Right ventricle myocardium inferior (tissue), 1 donor: ENCODE data around the gene PRKCI. TPM values are rescaled to one million over a fixed set of nuclear protein-coding genes. Genes with fewer than 3 reads are reported as not detected.
"Not testable (repeated sequence)": the region's sequence is repeated elsewhere in the genome, so short reads cannot be mapped to it uniquely, and the experiment has no call there.

Source experiments
- ATAC-seq: fragments of 200-7000 bp; cut with Tn5 transposase; one replicate; pipeline ENCODE4 v1.9.1; 2020; ENCODE audit warnings: mild to moderate bottlenecking, moderate library complexity
- DNase-seq: peaks from one replicate; pipeline ENCODE4 v3.0.0; 2021; ENCODE audit errors: missing footprints
- intact Hi-C: fragments of 100-400 bp; cut with DNase I; formaldehyde crosslinking; loops from one replicate; pipeline ENCODE4 v1.11.0; 2022
- long read RNA-seq: library from polyadenylated mRNA; unstranded; transcript quantifications from one replicate; pipeline ENCODE4 v2.0.0, GENCODE V29; 2021
- total RNA-seq: library from RNA; stranded (reverse); fragmentation: NEBNext Ultra II Directional; extraction: Animal tissue kit (Norgen Biotek cat#: 25700); gene quantifications from one replicate; pipeline ENCODE4 v1.2.1, GENCODE V29; 2021
- donor health status: DM: no; HTN: yes; CAD: no; lungs with severe emphysema.

Gene PRKCI
- 17.2 TPM for total RNA-seq
- long read RNA-seq, full-length matches to known transcripts: 12 of 18 reads
- long read RNA-seq, partial matches to known transcripts: 2 of 18 reads
- long read RNA-seq, other reads (novel, unspliced or antisense): 4 of 18 reads

DNA sequence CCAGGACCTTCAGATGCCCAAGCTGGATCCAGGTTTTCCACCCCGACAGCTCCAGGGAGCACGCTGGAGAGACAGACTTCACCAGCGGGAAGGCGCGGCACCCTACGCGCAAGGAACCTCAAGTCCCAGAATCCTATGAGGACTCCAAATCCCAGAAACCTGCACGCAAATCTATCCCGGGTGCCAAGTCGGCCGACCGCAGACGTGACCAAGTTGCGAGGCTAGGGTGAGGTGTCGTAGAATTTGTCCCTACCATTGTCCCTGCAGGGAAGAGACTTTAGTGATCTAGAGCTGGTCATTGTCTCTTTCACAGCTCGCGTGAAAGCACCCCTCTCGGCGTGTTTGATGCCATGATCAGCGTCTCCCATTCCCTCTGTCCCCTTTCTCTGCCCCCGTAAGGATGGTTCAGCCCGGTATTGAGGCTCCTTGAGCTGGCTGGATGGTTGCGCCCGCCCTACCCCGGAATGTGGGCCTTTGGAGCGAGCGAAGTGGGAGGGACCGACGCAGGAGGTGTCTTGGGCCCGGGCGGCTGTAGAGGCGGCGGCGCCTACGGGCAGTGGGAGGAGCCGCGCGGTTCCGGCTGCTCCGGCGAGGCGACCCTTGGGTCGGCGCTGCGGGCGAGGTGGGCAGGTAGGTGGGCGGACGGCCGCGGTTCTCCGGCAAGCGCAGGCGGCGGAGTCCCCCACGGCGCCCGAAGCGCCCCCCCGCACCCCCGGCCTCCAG, at the start of gene PRKCI:
PRKCI (plus strand) TSS at position 501 of the 723 bp plus-strand sequence. CDS start 246 bp downstream, outside the sequence.
- ATAC-seq: peak; percentile 99
- intact Hi-C loops: loop anchor here (1.0 kb wide), 1 partner anchor 41 kb away; the partner anchor contains the start of gene PHC3
- DNase-seq: peak; percentile 98

DNA sequence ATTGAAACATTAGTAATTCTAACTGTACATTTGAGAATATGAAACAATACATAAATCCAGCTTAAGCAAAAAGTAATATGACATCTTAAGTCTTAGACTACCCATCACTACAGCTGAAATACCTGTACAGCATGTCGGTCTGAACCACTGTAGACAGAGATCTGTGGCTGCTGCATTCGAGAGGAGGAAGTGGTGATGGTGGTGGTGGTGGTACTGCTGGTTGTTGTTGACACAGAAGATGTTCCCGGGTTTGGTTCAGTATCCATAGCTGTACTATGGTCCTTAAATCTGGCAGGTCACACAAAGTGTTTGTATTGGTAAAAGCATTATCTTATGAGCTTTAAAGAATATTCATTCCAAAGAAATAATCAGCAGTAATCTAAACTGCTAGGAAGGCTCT, 43.6 kb upstream of the PRKCI start:
- intact Hi-C loops: no loop called here
- no peak for ATAC-seq
- no peak for DNase-seq

DNA sequence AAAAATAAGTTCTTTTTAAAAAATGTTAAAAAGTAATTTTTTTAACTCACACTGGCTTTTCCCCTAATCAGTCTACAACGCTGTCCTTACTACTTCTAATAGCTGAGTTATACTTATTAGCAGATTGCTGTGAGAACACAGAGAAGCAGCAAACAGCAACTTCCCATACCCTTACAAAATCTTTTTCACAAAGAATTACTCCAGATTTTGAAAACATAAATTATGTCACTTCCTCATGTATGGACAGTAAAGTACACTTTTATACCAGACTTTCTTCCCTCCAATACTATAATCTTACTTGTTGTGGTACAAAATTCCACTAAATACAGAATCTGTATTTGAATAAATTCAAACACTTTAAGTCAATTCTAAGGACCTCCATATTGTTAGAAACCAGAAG, 42.8 kb upstream of the PRKCI start:
- ATAC-seq (no peak), DNase-seq (no peak)
- intact Hi-C loops: no loop called here

DNA sequence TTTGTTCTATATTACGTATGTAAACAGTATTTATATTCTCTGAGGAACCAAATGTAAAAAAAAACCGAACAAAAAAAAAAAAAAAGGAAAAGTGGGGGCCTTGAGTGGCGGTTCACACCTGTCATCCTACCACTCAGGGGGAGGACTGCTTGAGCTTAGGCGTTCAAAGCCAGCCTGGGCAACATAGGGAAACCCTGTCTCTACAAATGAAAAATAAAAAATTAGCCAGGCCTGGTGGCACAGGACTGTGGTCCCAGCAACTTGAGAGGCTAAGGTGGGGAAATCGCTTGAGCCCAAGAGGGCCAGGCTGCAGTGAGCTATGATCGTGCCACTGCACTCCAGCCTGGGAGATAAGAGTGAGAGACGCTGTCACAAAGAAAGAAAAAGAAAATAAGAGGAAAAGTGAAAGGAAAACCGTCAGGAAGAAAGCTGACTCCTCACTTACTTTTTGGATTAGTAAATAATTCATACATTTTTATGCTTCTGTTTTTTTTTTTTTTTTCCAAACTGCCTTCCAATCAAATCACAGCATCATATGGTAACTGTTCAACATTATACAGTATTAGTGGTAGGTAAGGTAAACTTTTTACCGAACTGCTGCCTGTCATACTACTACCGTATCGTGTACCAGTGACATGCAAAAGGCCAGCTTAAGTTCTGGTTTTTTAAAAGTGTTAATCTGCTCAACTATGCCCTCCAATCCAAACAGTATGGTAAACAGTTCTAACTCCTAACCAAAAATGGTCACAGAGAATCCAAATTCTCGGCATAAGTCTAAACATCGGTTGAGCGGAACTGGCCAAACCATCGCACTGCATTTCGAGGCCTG, 41.9 kb upstream of the PRKCI start:
- ATAC-seq (no peak), DNase-seq (no peak)
- intact Hi-C loops: loop anchor here (5.0 to 10.0 kb wide), 3 partner anchors 105 to 213 kb away; partner anchors contain the start of genes SEC62 and SKIL

DNA sequence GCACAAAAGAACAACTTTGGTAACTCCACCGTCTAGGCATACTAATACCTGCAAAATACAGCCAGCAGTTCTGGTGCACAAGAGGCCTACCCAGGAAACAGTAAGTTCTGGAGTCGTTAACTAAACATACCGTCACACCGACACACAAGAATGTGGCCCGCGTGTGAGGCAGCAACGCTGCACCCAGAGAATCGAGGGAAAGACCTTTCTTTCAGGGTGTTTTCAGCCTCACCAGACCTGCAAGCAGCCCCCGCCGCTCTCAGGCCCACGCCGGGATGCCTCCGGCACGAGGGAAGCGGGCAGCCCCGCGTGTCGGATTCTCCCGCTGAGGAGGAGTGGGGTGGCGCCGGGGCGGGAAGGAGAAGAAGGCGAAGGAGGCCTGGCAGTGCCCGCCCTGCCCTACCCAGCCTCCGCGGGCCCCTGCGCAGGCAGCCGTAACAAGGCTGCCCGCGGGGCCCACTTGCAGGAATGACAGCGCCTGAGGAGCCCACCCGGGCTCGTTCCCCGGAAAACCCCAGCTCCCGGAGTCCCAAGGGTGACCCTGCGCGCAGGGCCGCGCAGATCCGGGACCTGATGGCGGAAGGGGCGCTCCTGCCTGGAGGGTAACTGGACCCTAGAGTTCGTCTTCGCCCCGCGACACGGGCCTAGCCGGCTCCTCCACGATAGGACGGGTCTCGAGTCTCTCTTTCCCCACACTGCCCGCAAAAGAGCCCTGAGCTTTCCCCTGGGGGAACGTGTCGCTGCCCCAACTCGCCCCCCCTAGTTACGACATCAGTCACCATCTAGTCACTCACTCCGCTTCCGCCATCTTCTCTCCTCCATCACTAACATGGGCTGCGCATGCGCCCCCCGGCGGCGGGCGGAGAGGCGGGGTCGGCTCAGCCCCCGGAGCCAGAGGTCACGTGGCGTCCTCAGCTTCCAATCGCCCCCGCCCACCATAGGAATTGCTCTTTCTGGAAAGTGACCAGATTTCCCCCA, 41.0 kb upstream of the PRKCI start, which contains the start of gene PHC3:
PHC3 (minus strand) TSS at position 826 of the 978 bp plus-strand sequence; CDS start at position 808, 18 bp downstream.
- intact Hi-C loops: loop anchor here (1.0 to 10.0 kb wide), 4 partner anchors 41 to 214 kb away; partner anchors contain the start of genes PRKCI, SEC62 and SKIL
- ATAC-seq (peak; percentile 95), DNase-seq (peak; percentile 95)

DNA sequence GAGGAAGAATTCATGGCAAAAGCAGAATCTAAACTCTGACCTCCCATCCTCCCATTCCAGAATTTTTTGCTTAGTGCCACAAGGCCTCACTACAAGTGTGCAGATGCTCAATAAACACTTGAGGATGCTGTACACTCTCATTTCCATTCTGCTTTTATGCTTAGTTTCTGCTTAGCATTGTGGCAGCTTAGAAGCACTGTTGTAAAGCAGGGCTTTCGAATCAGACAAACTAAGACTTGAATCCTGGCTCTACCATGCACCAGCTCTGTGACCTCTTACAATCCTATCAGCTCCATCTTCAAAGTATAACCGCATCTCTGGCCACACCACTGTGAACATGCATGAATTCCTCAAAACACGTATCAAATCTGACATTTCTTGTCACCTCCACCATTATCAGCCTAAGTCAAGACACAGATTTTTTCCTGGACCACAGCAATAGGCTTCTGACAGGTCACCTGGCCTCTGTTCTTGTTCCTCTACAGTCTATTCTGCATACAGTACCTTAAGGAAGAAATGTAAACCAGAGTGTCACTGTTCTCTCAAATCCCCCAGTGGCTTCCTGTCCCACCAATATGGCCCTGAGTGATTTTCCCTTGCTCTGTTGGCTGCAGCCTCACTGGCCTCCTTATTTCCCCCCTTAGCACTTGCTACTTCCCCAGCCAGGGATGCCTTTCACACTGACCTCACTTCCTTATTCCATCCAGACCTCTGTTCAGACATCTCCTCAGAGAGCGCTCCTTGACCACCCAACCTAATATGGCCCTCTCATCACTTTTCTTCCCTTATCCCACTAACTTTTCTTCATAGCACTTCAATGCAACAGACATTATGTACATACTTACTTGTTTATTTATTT, 32.6 kb upstream of the PRKCI start:
- ATAC-seq: peak; percentile 50
- intact Hi-C loops: loop anchor here (10.0 kb wide), 1 partner anchor 95 kb away; no protein-coding TSS in a partner anchor

DNA sequence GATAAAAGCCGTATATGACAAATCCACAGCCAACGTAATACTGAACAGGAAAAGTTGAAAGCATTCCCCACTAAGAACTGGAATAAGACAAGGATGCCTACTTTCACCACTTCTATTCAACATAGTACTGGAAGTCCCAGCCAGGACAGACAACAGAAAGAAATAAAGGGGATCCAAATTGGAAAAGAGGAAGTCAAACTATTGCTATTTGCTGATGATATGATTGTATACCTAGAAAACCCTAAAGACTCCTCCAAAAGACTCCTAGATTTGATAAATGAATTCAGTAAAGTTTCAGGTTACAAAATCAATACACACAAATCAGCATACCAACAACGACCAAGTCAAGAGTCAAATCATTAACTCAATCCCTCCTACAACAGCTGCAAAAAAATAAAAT, 26.5 kb upstream of the PRKCI start:
- intact Hi-C loops, DNase-seq, ATAC-seq: not testable (repeated sequence)

More for the DNA sequence above, 32.6 kb upstream of the PRKCI start:
- no peak for DNase-seq

DNA sequence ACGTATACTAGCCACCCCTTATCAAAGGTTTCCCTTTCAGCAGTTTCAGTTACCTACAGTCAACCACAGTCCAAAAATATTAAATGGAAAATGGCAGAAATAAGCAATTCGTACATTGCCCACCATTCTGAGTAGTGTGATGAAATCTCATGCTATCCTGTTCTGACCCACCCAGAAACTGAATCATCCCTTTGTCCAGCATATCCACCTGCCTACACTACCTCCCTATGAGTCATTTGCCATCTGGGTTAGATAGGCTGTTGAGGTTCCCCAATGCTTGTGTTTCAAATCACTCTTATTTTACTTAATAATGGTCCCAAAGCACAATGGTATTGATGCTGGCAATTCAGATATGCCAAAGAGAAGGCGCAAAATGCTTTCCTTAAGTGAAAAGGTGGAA, 25.4 kb upstream of the PRKCI start:
- ATAC-seq: no peak
- DNase-seq: no peak
- intact Hi-C loops: no loop called here

DNA sequence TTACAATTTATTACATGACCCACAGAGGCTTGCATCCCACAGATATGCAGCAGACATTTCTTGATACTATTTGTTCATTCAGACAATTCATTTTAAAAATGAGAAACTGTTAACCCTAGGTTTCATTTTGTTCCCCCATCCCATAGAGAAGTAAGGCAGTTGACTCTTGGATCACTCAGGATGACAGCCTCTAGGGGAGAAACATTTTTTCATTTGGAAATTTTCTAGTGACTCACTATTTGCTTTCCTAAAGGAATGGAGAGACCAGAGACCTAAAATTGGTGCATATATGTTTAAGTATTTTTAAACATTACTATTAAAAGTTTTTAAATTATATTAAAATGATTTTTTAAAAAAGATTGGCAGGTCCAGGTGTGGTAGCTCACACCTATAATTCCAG, 21.2 kb upstream of the PRKCI start:
- DNase-seq: no peak
- no peak for ATAC-seq
- intact Hi-C loops: no loop called here

DNA sequence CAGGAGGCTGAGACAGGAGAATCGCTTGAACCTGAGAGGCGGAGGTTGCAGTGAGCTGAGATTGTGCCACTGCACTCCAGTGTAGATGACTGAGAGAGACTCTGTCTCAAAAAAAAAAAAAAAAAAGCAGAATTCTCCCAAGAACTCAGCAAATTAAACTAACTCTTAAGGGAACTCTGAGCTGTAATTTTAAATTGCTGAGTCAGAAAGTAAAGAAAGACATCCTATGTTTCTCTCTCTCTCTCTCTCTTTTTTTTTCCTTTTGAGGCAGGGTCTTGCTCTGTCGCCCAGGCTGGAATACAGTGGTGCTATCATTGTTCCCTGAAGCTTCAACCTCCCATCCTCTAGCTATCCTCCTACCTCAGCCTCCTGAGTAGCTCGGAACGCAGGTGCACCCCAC, 20.7 kb upstream of the PRKCI start:
- ATAC-seq: no peak
- intact Hi-C loops: no loop called here
- DNase-seq: no peak

DNA sequence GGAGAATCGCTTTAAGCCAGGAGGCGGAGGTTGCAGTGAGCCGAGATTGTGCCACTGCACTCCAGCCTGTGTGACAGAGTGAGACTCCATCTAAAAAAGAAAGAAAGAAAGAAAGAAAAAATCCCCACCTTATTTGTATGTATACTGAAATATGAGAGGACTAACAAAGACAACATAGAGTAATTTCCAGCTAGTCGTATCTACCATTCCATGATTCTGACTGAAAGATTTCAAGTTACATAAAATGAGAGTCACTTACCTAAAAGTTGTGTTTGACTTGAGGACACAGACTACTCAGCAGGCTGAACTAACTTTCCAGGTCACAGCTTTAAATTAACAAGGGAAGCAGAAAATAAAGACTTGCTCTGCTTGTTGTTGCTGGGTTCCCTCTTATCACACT, 18.8 kb upstream of the PRKCI start:
- ATAC-seq: no peak

DNA sequence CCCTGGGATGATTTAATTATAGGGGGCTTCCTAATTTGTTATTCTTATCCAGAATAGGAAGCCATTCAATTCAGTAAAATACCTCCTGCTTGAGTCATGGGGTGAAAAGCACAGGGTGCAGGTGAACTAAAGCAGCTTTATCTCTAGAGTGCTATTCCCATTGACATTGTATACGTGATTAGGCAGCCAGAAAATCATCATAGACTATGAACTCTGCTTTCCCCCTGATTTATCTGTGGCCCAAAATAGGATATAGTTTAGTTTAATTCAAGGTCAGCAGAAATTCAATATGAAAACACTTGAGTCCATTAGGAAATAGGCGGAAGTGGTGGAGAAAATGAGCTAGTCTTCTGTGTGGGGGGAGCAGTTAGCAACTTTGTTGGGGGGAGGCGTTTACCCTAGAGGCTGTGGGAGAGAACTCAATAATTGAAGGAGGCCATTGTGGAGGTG, 18.2 kb upstream of the PRKCI start:
- no peak for DNase-seq
- no peak for ATAC-seq
- intact Hi-C loops: no loop called here

More for the DNA sequence above, 18.8 kb upstream of the PRKCI start:
- intact Hi-C loops: no loop called here
- DNase-seq: no peak

DNA sequence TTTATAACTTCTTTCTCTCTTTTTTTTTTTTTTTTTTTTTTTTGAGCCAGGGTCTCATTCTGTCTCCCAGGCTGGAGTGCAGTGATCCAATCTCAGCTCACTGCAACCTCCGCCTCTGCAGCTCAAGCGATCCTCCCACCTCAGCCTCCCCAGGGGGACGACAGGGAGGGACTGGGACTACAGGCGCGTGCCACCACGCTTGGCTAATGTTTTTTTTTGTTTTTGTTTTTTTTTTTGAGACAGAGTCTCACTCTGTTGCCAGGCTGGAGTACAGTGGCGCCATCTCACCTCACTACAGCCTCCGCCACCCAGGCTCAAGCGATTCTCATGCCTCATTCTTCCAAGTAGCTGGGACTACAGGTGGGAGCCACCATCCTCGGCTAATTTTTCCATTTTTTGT, 17.7 kb upstream of the PRKCI start:
- ATAC-seq (no peak), DNase-seq (no peak)
- intact Hi-C loops: no loop called here

DNA sequence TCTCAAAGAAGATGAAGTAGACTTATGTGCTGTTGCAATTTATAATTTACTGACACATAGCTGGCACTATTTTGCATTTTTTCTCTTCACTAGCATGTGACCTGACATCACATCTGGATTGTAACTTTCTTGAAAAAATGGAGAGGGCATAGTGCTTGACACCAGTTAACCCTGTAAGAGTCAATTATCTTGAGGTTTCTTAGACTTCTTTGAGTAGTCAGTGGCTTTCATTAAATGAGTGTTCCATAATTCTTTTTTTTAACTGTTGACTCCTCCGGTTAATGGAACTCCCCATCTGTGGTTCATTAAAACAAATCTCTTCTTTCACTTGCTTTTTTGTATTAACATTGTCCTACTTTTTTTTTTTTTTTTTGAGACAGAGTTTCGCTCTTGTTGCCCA, 16.9 kb upstream of the PRKCI start:
- ATAC-seq (no peak), DNase-seq (no peak)
- intact Hi-C loops: no loop called here

DNA sequence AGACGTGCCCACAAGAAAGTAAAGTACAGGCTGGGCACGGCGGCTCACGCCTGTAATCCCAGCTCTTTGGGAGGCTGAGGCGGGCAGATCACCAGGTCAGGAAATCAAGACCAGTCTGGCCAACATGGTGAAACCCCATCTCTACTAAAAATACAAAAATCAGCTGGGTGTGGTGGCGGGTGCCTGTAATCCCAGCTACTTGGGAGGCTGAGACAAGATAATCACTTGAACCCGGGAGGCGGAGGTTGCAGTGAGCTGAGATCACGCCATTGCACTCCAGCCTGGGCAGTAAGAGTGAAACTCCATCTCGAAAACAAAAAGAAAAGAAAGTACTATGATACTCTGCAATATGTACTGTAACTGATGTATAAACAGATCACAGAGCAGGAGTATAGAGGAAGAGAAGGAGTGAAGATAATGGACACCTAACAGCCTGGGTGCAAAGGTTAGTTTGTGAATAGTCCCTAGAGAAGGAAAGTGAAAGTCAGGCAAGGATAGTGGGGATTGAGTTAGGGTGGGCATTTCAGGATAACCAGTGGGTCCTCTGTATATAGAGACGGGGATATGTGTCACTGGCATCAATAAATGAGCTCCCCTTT, 16.0 kb upstream of the PRKCI start:
- DNase-seq, ATAC-seq, intact Hi-C loops: not testable (repeated sequence)

DNA sequence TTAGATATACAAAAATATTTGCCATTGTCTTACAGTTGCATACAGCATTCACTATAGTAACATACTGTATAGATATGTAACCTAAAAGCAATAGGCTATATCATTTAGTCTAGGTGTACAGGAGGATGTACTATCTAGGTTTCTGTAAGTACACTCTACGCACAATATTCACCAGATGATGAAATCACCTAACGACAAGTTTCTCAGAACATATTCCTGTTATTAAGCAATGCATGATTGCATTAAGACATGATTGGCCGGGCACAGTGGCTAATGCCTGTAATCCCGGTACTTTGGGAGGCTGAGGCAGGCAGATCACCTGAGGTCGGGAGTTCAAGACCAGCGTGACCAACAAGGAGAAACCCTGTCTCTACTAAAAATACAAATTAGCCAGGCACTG, 14.5 kb upstream of the PRKCI start:
- intact Hi-C loops: no loop called here
- no peak for ATAC-seq

DNA sequence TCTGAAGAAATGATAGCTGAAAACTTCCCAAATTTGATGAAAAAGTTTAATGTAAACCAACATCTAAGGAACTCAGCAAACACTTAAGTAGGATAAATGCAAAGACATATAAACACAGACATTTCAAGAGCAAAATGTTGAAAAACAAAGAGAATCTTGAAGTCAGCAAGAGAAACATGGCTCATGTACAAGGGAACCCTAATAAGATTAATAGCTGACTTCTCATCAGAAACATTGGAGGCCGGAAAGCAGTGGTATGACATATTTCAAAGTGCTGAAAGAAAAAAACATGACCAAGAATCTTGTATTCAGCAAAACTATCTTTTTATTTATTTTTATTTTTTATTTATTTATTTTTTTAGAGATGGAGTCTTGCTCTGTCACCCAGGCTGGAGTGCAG, 10.6 kb upstream of the PRKCI start:
- DNase-seq: no peak

More for the DNA sequence above, 14.5 kb upstream of the PRKCI start:
- no peak for DNase-seq

More for the DNA sequence above, 10.6 kb upstream of the PRKCI start:
- ATAC-seq: no peak
- intact Hi-C loops: no loop called here
